H9 (cell line): ENCODE results near the gene BMP3. TPM values are rescaled to one million over a fixed set of nuclear protein-coding genes. Genes with fewer than 3 reads are reported as not detected.

Source experiments
- DNase-seq: peaks from one replicate; pipeline ENCODE4 v3.0.0-alpha.2; 2017
- H2AFZ ChIP-seq: one replicate; pipeline ENCODE4 v1.6.1; 2013; ENCODE audit warnings: mild to moderate bottlenecking, low read length, control low read depth, moderate library complexity
- H2AK5ac ChIP-seq: 2 replicates; pipeline ENCODE4 v1.6.1; 2013; ENCODE audit warnings: low read length, control low read depth, mixed read lengths; ENCODE audit not compliant: insufficient read length
- H2BK120ac ChIP-seq: one replicate; pipeline ENCODE4 v1.6.1; 2013; ENCODE audit warnings: low read depth, mild to moderate bottlenecking, low read length, control low read depth, inconsistent platforms; ENCODE audit not compliant: poor library complexity, severe bottlenecking
- H2BK12ac ChIP-seq: 2 replicates; pipeline ENCODE4 v1.6.1; 2013; ENCODE audit warnings: low read length, control low read depth, mixed read lengths, low read depth; ENCODE audit not compliant: insufficient read length
- H2BK15ac ChIP-seq: 2 replicates; pipeline ENCODE4 v1.6.1; 2013; ENCODE audit warnings: low read depth, low read length, control low read depth
- H2BK20ac ChIP-seq: one replicate; pipeline ENCODE4 v1.6.1; 2013; ENCODE audit warnings: low read depth, mild to moderate bottlenecking, low read length, control low read depth, inconsistent platforms; ENCODE audit not compliant: poor library complexity, severe bottlenecking
- H2BK5ac ChIP-seq: 2 replicates; pipeline ENCODE4 v1.6.1; 2013; ENCODE audit warnings: low read length, control low read depth, mixed read lengths; ENCODE audit not compliant: insufficient read length
- H3K14ac ChIP-seq: 2 replicates; pipeline ENCODE4 v1.6.1; 2013; ENCODE audit warnings: low read length, control low read depth; ENCODE audit not compliant: insufficient read depth
- H3K18ac ChIP-seq: 2 replicates; pipeline ENCODE4 v1.6.1; 2013; ENCODE audit warnings: low read depth, mild to moderate bottlenecking, mixed read lengths, low read length, control low read depth; ENCODE audit not compliant: insufficient read length
- H3K23ac ChIP-seq: 2 replicates; pipeline ENCODE4 v1.6.1; 2013; ENCODE audit warnings: low read length, control low read depth, mixed read lengths, low read depth; ENCODE audit not compliant: insufficient read length
- H3K23me2 ChIP-seq: 2 replicates; pipeline ENCODE4 v1.6.1; 2013; ENCODE audit warnings: low read depth, mild to moderate bottlenecking, mixed read lengths, low read length, control low read depth; ENCODE audit not compliant: insufficient read length, poor library complexity, severe bottlenecking
- H3K27ac ChIP-seq: 2 replicates; pipeline ENCODE4 v1.5.1; 2013; ENCODE audit warnings: low read length, control low read depth, mixed read lengths, low read depth; ENCODE audit not compliant: insufficient read length
- H3K27me3 ChIP-seq: 2 replicates; pipeline ENCODE4 v1.6.1; 2013; ENCODE audit warnings: low read length, control low read depth, inconsistent platforms; ENCODE audit not compliant: insufficient read depth
- H3K4ac ChIP-seq: 2 replicates; pipeline ENCODE4 v1.6.1; 2013; ENCODE audit warnings: low read depth, mild to moderate bottlenecking, control low read depth, inconsistent platforms, low read length, moderate library complexity
- H3K4me1 ChIP-seq: 2 replicates; pipeline ENCODE4 v1.6.1; 2013; ENCODE audit warnings: low read length, control low read depth, inconsistent platforms; ENCODE audit not compliant: insufficient read depth
- H3K4me2 ChIP-seq: 2 replicates; pipeline ENCODE4 v1.6.1; 2013; ENCODE audit warnings: low read length, control low read depth, mixed read lengths; ENCODE audit not compliant: insufficient read length, insufficient read depth
- H3K56ac ChIP-seq: 2 replicates; pipeline ENCODE4 v1.6.1; 2013; ENCODE audit warnings: low read depth, mild to moderate bottlenecking, mixed read lengths, low read length, control low read depth; ENCODE audit not compliant: insufficient read length
- H3K79me1 ChIP-seq: 2 replicates; pipeline ENCODE4 v1.6.1; 2013; ENCODE audit warnings: low read depth, mild to moderate bottlenecking, moderate library complexity, low read length, control low read depth, inconsistent platforms; ENCODE audit not compliant: insufficient read depth, poor library complexity, severe bottlenecking
- H3K79me2 ChIP-seq: 2 replicates; pipeline ENCODE4 v1.6.1; 2013; ENCODE audit warnings: low read length, control low read depth, inconsistent platforms; ENCODE audit not compliant: insufficient read depth
- H3K9ac ChIP-seq: 2 replicates; pipeline ENCODE4 v1.6.1; 2013; ENCODE audit warnings: low read length, control low read depth, mixed read lengths; ENCODE audit not compliant: insufficient read length; ENCODE audit errors: extremely low read depth
- H3K9me3 ChIP-seq: one replicate; pipeline ENCODE4 v1.6.1; 2013; ENCODE audit warnings: low read depth, low read length, inconsistent platforms; ENCODE audit not compliant: control insufficient read depth
- H3T11ph ChIP-seq: one replicate; pipeline ENCODE4 v1.6.1; 2013; ENCODE audit warnings: mild to moderate bottlenecking, low read length, control low read depth, inconsistent platforms
- H4K20me1 ChIP-seq: one replicate; pipeline ENCODE4 v1.6.1; 2013; ENCODE audit not compliant: control insufficient read depth, insufficient read length, insufficient read depth
- H4K5ac ChIP-seq: 2 replicates; pipeline ENCODE4 v1.6.1; 2013; ENCODE audit warnings: low read depth, mild to moderate bottlenecking, mixed read lengths, low read length, control low read depth; ENCODE audit not compliant: insufficient read length
- H4K8ac ChIP-seq: replicated peaks from 2 replicates; pipeline ENCODE4 v1.6.1; 2013; ENCODE audit warnings: low read length, control low read depth, mixed read lengths, low read depth; ENCODE audit not compliant: insufficient read length
- H4K91ac ChIP-seq: 2 replicates; pipeline ENCODE4 v1.6.1; 2013; ENCODE audit warnings: low read depth, mild to moderate bottlenecking, moderate library complexity, mixed read lengths, low read length, control low read depth; ENCODE audit not compliant: insufficient read length
- H3K27ac Mint-ChIP-seq, 3 experiments: 2 replicates in 2 of 3; 3 replicates in 1 of 3; pipeline ENCODE4 v1.8.0; 2020 to 2021; ENCODE audit warnings: mixed read lengths in 3 of 3, mild to moderate bottlenecking in 1 of 3, moderate library complexity in 1 of 3
- H3K27me3 Mint-ChIP-seq: 2 replicates; pipeline ENCODE4 v1.8.0; 2021; ENCODE audit warnings: low read depth, mild to moderate bottlenecking, moderate library complexity, mixed read lengths
- H3K36me3 Mint-ChIP-seq, 3 experiments: 2 replicates in 2 of 3; 3 replicates in 1 of 3; pipeline ENCODE4 v1.8.0; 2020 to 2021; ENCODE audit warnings: low read depth in 3 of 3, mixed read lengths in 3 of 3; ENCODE audit not compliant: insufficient read depth in 1 of 3
- H3K4me1 Mint-ChIP-seq, 2 experiments: 2 replicates each; pipeline ENCODE4 v1.8.0; 2020; ENCODE audit warnings: mixed read lengths in 2 of 2
- H3K4me3 Mint-ChIP-seq, 2 experiments: 2 replicates in 1 of 2; 3 replicates in 1 of 2; pipeline ENCODE4 v1.8.0; 2020 to 2021; ENCODE audit warnings: mild to moderate bottlenecking in 2 of 2, mixed read lengths in 2 of 2, moderate library complexity in 1 of 2
- H3K9me3 Mint-ChIP-seq, 2 experiments: 2 replicates in 1 of 2; 3 replicates in 1 of 2; pipeline ENCODE4 v1.8.0; 2020; ENCODE audit warnings: mild to moderate bottlenecking in 2 of 2, mixed read lengths in 2 of 2, moderate library complexity in 1 of 2
- CTCF ChIP-seq: fragments of 200-600 bp; sonication (generic); conservative IDR thresholded peaks from 3 replicates; pipeline ENCODE4 v1.8.0; 2021; ENCODE audit warnings: antibody characterized with exemption, mild to moderate bottlenecking
- WGBS: extraction: QIAGEN DNeasy Blood & Tissue Kit; methylation state at CpG from one replicate; pipeline ENCODE4 v1.1.7; 2013; ENCODE audit warnings: missing lambda C conversion rate, low lambda C conversion rate, mixed read lengths; ENCODE audit not compliant: insufficient read length; ENCODE audit errors: extremely low coverage; 5-methylcytosine and 5-hydroxymethylcytosine counted together
- total RNA-seq: library from RNA; stranded (reverse); gene quantifications from 2 replicates; pipeline ENCODE4 v1.2.1, GENCODE V29; 2021

BMP3 gene
- total RNA-seq, 1 experiment from 2014 or later, result not detected

- no peak overlapping the region for H3K4ac ChIP-seq
- H3T11ph ChIP-seq, result no peak overlapping the region
- H3K56ac ChIP-seq, result no peak overlapping the region
- H3K27me3 Mint-ChIP-seq, result peaks cover 24% of the 10 kb centered on the region
- H3K23ac ChIP-seq, result no peak overlapping the region
- no peak overlapping the region for H3K27ac Mint-ChIP-seq
- H3K14ac ChIP-seq, result no peak overlapping the region
- H3K4me1 ChIP-seq, result no peaks in the 10 kb centered on the region
- H3K9me3 Mint-ChIP-seq, result no peaks in the 10 kb centered on the region
- no peak overlapping the region for H3K27ac ChIP-seq
- no peak overlapping the region for H2BK5ac ChIP-seq
- H3K79me1 ChIP-seq, result no peaks in the 10 kb centered on the region
- H2BK120ac ChIP-seq, result no peak overlapping the region
- no peaks in the 10 kb centered on the region for H3K79me2 ChIP-seq
- H4K20me1 ChIP-seq, result no peaks in the 10 kb centered on the region
- H3K9me3 ChIP-seq, result no peaks in the 10 kb centered on the region
- H3K18ac ChIP-seq, result no peak overlapping the region
- H4K8ac ChIP-seq, result no peak overlapping the region
- no peak overlapping the region for H3K4me3 Mint-ChIP-seq
- no peak overlapping the region for H4K91ac ChIP-seq
- H3K9ac ChIP-seq, result no peak overlapping the region
- no peak overlapping the region for H2AK5ac ChIP-seq
- no peak overlapping the region for H2BK12ac ChIP-seq
- no peak overlapping the region for H3K4me2 ChIP-seq
- no CpG with 5 or more reads among the region's 1 CpG for WGBS
- no peak for DNase-seq
- peaks cover 0 to 6% of the 10 kb centered on the region in 2 experiments; a peak in 1 of 4 replicates for H3K4me1 Mint-ChIP-seq
- H3K23me2 ChIP-seq, result no peaks in the 10 kb centered on the region
- no peaks in the 10 kb centered on the region for H3K27me3 ChIP-seq
- H2BK20ac ChIP-seq, result no peak overlapping the region
- no peak overlapping the region for H2BK15ac ChIP-seq
- H4K5ac ChIP-seq, result no peak overlapping the region
- H3K36me3 Mint-ChIP-seq, result no peaks in the 10 kb centered on the region
- no peak for TF ChIP-seq CTCF
- H2AFZ ChIP-seq, result no peak overlapping the region
Measured at GRCh38 chr4:81038636-81039350, 8.3 kb downstream of the BMP3 start.
